Neural cell (in vitro differentiated cells): Measurements from ENCODE around the gene CLIC3. TPM values are rescaled to one million over a fixed set of nuclear protein-coding genes. Genes with fewer than 3 reads are reported as not detected.

ENCODE experiments used
- H2AFZ ChIP-seq: fragments of 200-600, 300-800 bp; sonication (generic), shearing (Covaris generic); 2 replicates; pipeline ENCODE4 v1.6.0; 2014; ENCODE audit warnings: low read depth, mild to moderate bottlenecking, antibody characterized with exemption, low read length, moderate library complexity
- H3F3A ChIP-seq: fragments of 200-600 bp; shearing (Covaris generic); 2 replicates; pipeline ENCODE4 v1.6.1; 2016; ENCODE audit warnings: mild to moderate bottlenecking, moderate library complexity, mixed read lengths, antibody characterized with exemption, low read length; ENCODE audit not compliant: insufficient read depth, poor library complexity, severe bottlenecking
- H3K27ac ChIP-seq: fragments of 200-600, 300-800 bp; sonication (generic), shearing (Covaris generic); 2 replicates; pipeline ENCODE4 v1.5.1; 2014; ENCODE audit warnings: mild to moderate bottlenecking, low read length, moderate library complexity
- H3K27me3 ChIP-seq: fragments of 300-800, 200-600 bp; sonication (generic), shearing (Covaris generic); 2 replicates; pipeline ENCODE4 v1.6.0; 2014; ENCODE audit warnings: mild to moderate bottlenecking, low read depth, low read length, moderate library complexity; ENCODE audit not compliant: insufficient read depth
- H3K36me3 ChIP-seq: fragments of 300-800, 200-600 bp; sonication (generic), shearing (Covaris generic); 2 replicates; pipeline ENCODE4 v1.5.1; 2014; ENCODE audit warnings: mild to moderate bottlenecking, antibody characterized with exemption, low read length, moderate library complexity; ENCODE audit not compliant: insufficient read depth
- H3K4me2 ChIP-seq: fragments of 300-800, 200-600 bp; sonication (generic), shearing (Covaris generic); 2 replicates; pipeline ENCODE4 v1.6.0; 2014; ENCODE audit warnings: mild to moderate bottlenecking, low read length
- H3K4me3 ChIP-seq: fragments of 300-800, 200-600 bp; sonication (generic), shearing (Covaris generic); 2 replicates; pipeline ENCODE4 v1.5.1; 2014; ENCODE audit warnings: mild to moderate bottlenecking, low read length, moderate library complexity
- H3K79me2 ChIP-seq: fragments of 200-600 bp; shearing (Covaris generic); replicated peaks from 2 replicates; pipeline ENCODE4 v1.6.0; 2014; ENCODE audit warnings: mild to moderate bottlenecking, low read length, moderate library complexity; ENCODE audit not compliant: insufficient read depth
- H3K9ac ChIP-seq: fragments of 300-800, 200-600 bp; sonication (generic), shearing (Covaris generic); 2 replicates; pipeline ENCODE4 v1.6.1; 2016; ENCODE audit warnings: mild to moderate bottlenecking, low read length, mixed read lengths
- H3K9me2 ChIP-seq: fragments of 200-600 bp; shearing (Covaris generic); 2 replicates; pipeline ENCODE4 v1.6.1; 2016; ENCODE audit warnings: mild to moderate bottlenecking, low read length, mixed read lengths; ENCODE audit not compliant: insufficient read depth
- H3K9me3 ChIP-seq: fragments of 200-600, 300-800 bp; sonication (generic), shearing (Covaris generic); 2 replicates; pipeline ENCODE4 v1.6.1; 2016; ENCODE audit warnings: mild to moderate bottlenecking, mixed run types, low read length, moderate library complexity, mixed read lengths
- H4K20me1 ChIP-seq: fragments of 200-600 bp; shearing (Covaris generic); 2 replicates; pipeline ENCODE4 v1.6.1; 2016; ENCODE audit warnings: mild to moderate bottlenecking, mixed run types; ENCODE audit not compliant: insufficient read depth
- CTCF ChIP-seq: fragments of 450-650 bp; IDR thresholded peaks from 2 replicates; pipeline ENCODE4 v1.5.1; 2014; ENCODE audit warnings: antibody characterized with exemption, mild to moderate bottlenecking, moderate library complexity; ENCODE audit not compliant: poor library complexity, severe bottlenecking
- EP300 ChIP-seq: fragments of 450-650 bp; conservative IDR thresholded peaks from 2 replicates; pipeline ENCODE4 v1.6.1; 2014; ENCODE audit warnings: antibody characterized with exemption, mild to moderate bottlenecking, moderate library complexity; ENCODE audit not compliant: poor library complexity, severe bottlenecking
- EZH2 ChIP-seq: fragments of 200-600, 300-800 bp; shearing (Covaris generic), sonication (generic); IDR thresholded peaks from 2 replicates; pipeline ENCODE4 v1.6.1; 2014; ENCODE audit warnings: antibody characterized with exemption, low read length, borderline replicate concordance, mild to moderate bottlenecking; ENCODE audit not compliant: insufficient read depth, poor library complexity, severe bottlenecking
- MXI1 ChIP-seq: fragments of 450-650 bp; conservative IDR thresholded peaks from 2 replicates; pipeline ENCODE4 v1.6.1; 2014; ENCODE audit warnings: antibody characterized with exemption, mild to moderate bottlenecking; ENCODE audit not compliant: poor library complexity, severe bottlenecking
- POLR2AphosphoS5 ChIP-seq: IDR thresholded peaks from 2 replicates; pipeline ENCODE4 v1.6.1; 2012
- RAD21 ChIP-seq: fragments of 450-650 bp; conservative IDR thresholded peaks from 2 replicates; pipeline ENCODE4 v1.6.1; 2014; ENCODE audit warnings: antibody characterized with exemption, mild to moderate bottlenecking, moderate library complexity
- REST ChIP-seq: IDR thresholded peaks from 2 replicates; pipeline ENCODE4 v1.6.1; 2012; ENCODE audit warnings: borderline replicate concordance
- SMC3 ChIP-seq: fragments of 450-650 bp; conservative IDR thresholded peaks from 2 replicates; pipeline ENCODE4 v1.6.1; 2014; ENCODE audit warnings: antibody characterized with exemption, mild to moderate bottlenecking, moderate library complexity; ENCODE audit not compliant: poor library complexity
- TAF1 ChIP-seq: IDR thresholded peaks from 2 replicates; pipeline ENCODE4 v1.6.1; 2012; ENCODE audit warnings: low read depth
- polyA plus RNA-seq: library from polyadenylated mRNA; depleted of rRNA; stranded (reverse); fragments of >200 nt; gene quantifications from 2 replicates; pipeline ENCODE4 v1.2.3, GENCODE V29; 2014

The CLIC3 gene
- polyA plus RNA-seq, 1 donor from 2014 or later, result not detected

- H3K27ac ChIP-seq, result no peak overlapping the region
- no peaks in the 10 kb centered on the region for H3K9me2 ChIP-seq
- no peaks in the 10 kb centered on the region for H3K27me3 ChIP-seq
- H3K9ac ChIP-seq, result no peak overlapping the region
- no peaks in the 10 kb centered on the region for H3F3A ChIP-seq
- H3K9me3 ChIP-seq, result no peaks in the 10 kb centered on the region
- H2AFZ ChIP-seq, result no peak overlapping the region
- H3K36me3 ChIP-seq, result no peaks in the 10 kb centered on the region
- no peaks in the 10 kb centered on the region for H4K20me1 ChIP-seq
- H3K4me2 ChIP-seq, result no peak overlapping the region
- H3K4me3 ChIP-seq, result no peak overlapping the region
- TF ChIP-seq TAF1 (no peak), EP300 (no peak), POLR2AphosphoS5 (no peak), SMC3 (no peak), CTCF (no peak), MXI1 (no peak), EZH2 (no peak), RAD21 (no peak), REST (no peak)
- H3K79me2 ChIP-seq, result no peaks in the 10 kb centered on the region
Measured at GRCh38 chr9:137007108-137007815, 10.9 kb upstream of the CLIC3 start.

GRCh38 chr9:137006116-137007003 is 10.0 kb upstream of the CLIC3 start:
- no peak overlapping the region for H3K4me3 ChIP-seq
- no peak overlapping the region for H3K27ac ChIP-seq
- no peaks in the 10 kb centered on the region for H3K9me3 ChIP-seq
- no peaks in the 10 kb centered on the region for H3K36me3 ChIP-seq
- no peak for TF ChIP-seq EP300
- TF ChIP-seq SMC3, result no peak
- no peak for TF ChIP-seq TAF1
- no peak for TF ChIP-seq EZH2
- TF ChIP-seq POLR2AphosphoS5, result no peak
- no peak for TF ChIP-seq CTCF
- TF ChIP-seq MXI1, result no peak
- no peaks in the 10 kb centered on the region for H3K79me2 ChIP-seq
- H4K20me1 ChIP-seq, result no peaks in the 10 kb centered on the region
- no peaks in the 10 kb centered on the region for H3K27me3 ChIP-seq
- no peaks in the 10 kb centered on the region for H3F3A ChIP-seq
- H3K9ac ChIP-seq, result no peak overlapping the region
- no peaks in the 10 kb centered on the region for H3K9me2 ChIP-seq
- H3K4me2 ChIP-seq, result no peak overlapping the region
- H2AFZ ChIP-seq, result no peak overlapping the region
